Activated gamma-delta T cell treated with anti-CD3 and anti-CD28 coated beads, Interleukin-2, amount 50 U/mL, for 16 hours (primary cell): ENCODE data around the gene TMCO1.
"Not testable (repeated sequence)": the region's sequence is repeated elsewhere in the genome, so short reads cannot be mapped to it uniquely, and the experiment has no call there.

Experiments used
- DNase-seq: peaks from one replicate; pipeline ENCODE4 v3.0.0-alpha.2; 2020; ENCODE audit warnings: low read depth

Gene TMCO1

DNA sequence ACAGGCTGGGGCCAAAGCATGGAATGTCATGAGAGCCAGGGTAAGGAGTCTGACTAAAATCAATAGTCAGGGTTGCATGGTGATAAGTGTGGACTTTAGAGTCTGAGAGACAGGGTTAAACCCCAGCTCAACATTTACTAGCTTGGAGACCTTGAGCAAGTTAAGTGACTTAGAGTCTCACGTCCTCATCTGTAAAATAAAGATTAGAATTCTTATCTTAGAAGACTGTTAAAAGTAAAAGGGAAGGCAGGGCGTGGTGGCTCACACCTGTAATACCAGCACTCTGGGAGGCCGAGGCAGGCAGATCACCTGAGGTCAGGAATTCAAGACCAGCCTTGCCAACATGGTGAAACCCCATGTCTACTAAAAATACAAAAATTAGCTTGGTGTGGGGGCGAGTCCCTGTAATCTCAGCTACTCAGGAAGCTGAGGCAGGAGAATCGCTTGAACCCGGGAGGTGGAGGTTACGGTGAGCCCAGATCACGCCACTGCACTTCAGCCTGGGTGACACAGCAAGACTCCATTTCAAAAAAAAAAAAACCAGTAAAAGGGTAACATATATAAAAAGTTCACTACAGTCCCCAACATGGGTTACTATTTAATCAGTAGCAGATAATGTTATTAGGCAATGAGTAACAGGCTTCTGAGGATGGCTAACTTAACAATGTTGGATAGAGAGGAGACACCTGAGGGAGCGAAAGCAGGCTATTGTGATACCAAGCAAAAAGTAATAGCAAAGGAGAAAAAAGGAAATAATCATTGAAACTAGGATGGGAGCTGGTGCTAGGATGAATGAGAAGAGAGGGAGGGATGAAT, 20.8 kb downstream of the TMCO1 start:
- DNase-seq, result no peak

DNA sequence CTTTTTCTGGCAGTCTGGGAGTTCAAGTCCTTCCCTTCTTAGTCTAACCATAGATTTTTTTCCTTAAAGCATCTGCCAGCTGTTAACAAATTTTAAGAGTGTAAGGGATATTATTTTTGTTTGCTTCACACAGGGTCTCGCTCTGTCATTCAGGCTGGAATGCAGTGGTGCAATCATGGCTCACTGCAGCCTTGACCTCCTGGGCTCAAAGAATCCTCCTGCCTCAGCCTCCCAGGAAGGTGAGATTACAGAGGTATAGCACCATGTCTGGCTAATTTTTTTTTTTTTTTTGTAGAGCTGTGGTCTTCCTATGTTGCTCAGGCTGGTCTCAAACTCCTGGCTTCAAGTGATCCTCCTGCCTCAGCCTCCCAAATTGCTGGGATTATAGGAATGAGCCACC, 23.8 kb downstream of the TMCO1 start:
- not testable (repeated sequence) for DNase-seq

DNA sequence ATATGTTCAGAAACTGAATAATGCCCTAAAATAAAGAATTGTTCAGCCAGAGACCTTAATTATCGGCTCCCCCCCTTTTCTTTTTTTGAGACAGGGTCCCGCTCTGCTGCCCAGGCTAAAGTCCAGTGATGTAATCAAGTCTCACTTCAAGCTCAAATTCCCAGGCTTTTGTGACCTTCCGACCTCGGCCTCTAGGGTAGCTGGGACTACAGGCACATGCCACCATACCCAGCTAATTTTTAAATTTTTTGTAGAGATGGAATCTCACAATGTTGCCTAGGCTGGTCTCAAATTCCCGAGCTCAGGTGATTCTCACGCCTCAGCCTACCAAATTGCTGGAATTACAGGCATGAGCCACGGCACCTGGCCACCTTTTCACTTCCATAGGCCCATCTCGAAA, 26.5 kb downstream of the TMCO1 start:
- no peak for DNase-seq

DNA sequence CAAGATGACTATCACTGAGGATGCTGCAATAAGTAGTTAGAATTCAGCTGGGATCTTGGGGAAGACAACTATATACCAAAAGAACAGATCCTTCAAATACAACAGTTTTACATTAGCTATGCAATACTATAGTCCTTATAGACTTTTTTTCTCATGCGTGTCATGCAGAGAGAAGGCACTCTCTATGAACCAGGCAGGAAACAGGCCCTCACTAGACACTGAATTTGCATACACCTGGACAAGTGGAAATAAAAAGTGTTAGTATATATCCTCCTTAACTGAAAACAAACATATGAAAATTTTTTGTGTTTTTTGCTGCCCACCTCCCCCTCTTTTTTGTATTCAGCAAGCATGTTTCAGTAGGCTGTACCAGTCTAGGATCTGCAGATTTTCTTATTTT, 29.9 kb downstream of the TMCO1 start:
- no peak for DNase-seq

DNA sequence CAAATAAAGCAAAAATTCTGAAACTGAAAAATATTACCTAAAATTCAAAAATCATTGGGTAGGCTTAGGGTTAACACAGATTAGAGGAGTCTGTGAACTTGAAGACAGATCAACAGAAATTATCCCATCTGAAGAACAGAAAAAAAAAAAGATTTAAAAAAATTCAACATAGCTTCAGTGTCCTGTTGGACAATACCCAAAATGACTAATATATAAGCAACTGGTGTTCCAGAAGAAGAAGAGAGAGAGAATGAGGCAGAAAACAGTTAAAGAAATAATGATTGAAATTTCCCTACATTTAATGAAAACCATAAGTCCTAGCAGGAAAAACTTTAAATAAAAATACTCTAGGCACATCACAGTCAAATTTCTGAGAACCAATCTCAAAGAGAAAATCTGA, 31.5 kb downstream of the TMCO1 start:
- DNase-seq, result no peak

DNA sequence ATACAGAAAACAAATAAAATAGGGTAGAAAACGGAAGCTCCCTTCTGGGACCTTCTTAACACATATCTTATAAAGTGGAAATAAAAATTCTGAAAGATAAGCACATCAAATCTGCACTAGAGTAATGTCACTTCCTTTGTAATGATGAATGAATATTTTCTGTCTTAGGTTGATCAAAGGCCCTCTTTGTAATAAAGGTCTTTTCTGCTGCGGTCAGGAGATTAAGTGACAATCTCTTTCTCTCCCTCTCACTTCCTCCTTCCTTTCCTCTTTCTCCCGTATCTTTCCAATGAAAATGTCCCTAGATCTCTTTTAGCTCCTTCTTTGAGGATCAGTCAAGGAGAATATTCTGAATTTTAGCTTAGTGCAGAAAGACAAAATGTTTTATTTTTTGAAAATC, 33.8 kb downstream of the TMCO1 start:
- no peak for DNase-seq

DNA sequence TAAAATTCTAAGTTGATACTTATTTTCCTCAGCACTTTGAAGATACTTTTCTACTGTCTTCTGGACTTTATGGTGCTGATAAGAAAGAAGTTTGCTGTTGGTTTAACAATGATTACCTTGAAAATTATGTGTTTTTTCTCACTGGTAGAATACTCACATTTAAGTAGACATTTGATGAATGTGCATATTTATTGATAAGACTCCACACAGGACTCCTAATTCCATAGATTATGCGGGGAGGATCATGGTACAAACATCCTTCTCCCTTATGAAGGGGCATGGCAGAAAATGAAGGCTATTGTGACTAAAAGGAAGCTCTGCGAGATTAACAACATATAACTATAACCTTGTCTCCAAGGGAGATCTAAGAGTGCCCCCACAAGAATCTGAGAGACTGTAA, 41.8 kb downstream of the TMCO1 start:
- DNase-seq, result no peak

DNA sequence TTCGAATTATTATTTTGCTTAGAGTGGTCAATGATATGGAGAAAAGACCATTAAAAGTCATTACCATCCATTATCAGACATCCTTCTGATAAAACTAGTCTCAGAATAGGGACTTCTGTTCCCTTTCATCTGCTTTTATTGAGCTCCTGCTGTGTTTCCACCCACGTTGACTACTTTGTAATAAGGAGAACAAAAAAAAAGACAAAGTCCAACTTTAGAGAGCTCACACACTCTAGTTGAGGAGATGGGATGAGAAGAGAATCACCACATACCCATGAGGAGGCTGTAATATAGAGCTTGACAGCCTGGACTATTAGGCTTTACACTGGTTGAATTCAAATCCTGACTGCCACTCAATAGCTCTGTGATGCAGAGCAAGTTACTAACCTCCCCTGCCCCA, 42.5 kb downstream of the TMCO1 start:
- DNase-seq, result no peak

DNA sequence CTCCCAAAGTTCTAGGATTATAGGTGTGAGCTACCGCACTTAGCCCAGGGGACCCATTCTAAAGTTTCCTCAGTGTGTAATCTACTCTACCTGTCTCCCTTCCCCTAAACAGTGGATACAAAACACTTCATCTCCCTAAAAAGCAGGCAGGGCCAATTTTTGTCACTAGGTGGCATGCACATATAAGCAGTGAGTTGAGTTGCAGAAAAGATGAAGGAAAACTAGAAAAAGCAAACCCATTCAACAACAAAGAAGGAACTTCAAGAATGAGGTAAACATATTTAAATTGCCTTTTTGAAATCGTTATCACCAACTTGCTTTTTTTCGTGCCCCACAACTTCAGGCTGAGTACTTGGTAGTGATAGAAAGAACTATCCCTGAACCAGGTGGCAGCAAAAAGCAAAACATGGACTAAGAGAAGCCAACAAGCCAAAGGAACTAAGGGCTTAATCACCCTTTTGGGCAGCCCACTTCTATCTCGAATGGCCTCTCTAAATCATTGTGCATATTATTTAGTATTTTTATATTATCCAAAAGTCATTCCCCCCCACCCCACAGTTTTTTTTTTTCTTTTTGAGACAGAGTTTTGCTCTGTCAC, 50.7 kb downstream of the TMCO1 start:
- DNase-seq, result peak; percentile 9

DNA sequence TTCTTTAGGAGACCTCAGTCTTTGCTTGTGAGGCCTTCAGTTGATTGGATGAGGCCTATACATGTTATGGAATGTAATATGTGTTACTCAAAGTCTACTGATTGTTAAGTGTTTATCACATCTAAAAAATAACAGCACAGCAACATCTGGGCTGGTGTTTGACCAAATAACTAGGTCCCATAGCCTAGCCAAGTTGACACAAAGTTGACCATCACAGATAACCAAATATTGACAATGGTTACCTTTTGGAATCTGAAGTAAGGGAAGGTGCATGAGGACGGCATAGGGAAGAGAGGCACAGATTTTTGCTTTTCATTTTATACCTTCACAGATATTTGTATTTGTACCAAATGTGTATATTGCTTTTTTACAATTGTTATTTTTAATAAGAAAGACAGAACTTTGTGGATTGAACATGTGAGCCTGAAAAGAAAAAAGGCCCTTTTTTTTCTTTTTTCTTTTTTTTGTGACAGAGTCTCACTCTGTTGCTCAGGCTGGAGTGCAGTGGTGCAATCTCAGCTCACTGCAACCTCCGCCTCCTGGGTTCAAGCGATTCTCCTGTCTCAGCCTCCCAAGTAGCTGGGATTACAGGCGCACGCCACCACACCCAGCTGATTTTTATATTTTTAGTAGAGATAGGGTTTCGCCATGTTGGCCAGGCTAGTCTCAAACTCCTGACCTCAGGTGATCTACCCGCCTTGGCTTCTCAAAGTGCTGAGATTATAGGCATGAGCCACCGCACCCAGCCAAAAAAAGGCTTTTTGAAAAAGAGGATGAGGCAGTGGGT, 52.2 kb downstream of the TMCO1 start:
- not testable (repeated sequence) for DNase-seq

DNA sequence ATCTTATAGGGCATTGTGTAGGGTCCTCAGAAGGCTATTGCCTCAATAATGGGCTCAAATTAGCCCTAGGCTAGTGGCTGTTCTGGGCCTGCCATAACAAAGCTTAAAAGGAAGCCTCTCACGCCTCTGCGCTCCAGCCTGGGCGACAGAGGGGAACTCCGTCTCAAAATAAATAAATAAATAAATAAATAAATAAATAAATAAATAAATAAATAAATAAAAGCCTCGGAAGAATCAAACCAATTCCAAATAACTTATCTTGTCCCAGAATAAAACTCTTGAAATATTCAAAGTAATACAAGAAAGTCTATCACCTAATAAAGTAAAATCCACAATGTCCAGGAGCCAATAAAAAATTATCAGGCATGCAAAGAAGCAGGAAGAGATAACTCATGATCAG, 55.9 kb downstream of the TMCO1 start:
- no peak for DNase-seq

DNA sequence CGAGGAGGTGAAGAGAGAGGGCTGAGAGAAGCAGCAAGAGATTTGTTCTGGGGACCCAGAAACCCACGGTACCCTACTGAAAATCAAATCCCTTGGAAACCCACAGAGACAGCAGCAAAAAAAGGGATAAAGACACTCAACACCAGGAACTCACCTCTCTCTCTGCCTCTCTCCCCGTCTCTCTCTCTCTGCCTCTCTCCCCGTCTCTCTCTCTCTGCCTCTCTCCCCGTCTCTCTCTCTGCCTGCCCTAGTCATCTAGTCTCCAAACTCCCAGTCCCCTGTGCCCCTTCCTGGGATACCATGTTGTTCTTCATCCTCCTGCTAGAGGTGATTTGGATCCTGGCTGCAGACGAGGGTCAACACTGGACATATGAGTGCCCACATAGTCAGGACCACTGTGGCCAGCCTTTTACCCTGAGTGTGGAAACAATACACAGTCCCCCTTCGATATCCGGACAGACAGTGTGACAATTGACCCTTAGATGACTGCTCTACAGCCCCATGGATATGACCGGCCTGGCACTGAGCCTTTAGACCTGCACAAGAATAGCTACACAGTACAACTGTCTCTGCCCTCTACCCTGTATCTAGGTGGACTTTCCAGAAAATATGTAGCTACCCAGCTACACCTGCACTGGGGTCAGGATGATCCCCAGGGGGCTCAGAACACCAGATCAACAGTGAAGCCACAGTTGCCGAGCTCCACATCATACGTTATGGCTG, 60.5 kb downstream of the TMCO1 start:
- no peak for DNase-seq

DNA sequence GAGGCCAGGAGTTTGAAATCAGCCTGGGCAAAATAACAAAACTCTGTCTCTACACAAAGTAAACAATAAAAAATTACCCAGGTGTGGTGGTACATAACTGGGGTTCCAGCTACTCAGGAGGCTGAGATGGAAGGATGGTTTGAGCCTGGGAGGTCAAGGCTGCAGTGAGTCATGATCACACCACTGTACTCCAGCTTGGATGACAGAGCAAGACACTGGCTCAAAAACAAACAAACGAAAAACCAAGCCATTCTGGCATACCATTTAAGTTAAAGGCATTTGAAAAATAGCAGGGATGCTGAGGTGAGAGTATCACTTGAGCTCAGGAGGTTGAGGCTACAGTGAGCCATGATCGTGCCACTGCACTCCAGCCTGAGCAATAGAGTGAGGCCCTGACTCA, 65.0 kb downstream of the TMCO1 start:
- no peak for DNase-seq

DNA sequence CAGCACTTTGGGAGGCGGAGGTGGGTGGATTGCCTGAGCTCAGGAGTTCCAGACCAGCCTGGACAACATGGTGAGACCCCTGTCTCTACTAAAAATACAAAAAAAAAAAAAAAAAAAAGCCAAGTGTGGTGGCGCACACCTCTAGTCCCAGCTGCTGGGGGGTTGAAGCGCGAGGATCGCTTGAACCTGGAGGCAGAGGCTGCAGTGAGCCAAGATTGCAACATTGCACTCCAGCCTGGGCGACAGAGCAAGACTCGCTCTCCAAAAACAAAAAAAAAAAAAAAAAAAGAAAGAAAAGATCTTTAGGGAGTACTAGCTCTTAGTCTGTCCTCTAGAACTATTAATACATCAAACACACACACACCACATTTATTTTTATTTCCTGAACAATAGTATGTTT, 66.7 kb downstream of the TMCO1 start:
- DNase-seq, result not testable (repeated sequence)

DNA sequence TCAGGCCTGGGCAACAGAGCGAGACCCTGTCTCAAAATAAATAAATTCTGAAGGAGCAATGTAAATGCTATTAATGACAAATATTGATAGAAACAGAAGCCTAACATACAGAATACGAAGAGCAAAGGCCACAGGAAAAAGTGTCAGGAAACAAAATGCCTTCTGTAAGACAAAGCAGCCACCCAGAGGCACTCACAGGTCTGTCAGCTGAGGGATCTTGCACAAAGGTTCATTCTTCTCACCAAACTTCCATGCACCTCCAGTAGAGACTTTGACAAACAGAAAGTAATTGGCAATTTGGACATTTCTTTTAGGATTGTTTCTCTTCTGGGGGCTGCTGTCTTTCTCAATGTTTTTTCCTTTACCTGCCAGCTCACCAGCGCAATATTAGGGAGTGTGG, 69.1 kb downstream of the TMCO1 start:
- no peak for DNase-seq

DNA sequence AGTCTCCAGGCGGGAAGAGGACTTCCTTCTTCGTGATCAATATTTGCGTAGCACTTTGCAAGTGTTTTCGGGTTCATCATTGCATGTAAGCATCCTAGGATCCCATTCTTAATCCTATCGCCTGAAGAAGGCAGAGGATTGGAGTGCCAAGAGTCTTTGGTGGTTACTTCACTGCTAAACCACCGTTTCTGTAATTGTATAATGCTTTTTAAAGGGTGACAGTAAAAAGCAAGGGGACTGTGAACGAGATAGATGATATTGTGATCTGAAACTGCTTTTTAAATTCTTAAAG, 70.0 kb downstream of the TMCO1 start:
- DNase-seq, result no peak

DNA sequence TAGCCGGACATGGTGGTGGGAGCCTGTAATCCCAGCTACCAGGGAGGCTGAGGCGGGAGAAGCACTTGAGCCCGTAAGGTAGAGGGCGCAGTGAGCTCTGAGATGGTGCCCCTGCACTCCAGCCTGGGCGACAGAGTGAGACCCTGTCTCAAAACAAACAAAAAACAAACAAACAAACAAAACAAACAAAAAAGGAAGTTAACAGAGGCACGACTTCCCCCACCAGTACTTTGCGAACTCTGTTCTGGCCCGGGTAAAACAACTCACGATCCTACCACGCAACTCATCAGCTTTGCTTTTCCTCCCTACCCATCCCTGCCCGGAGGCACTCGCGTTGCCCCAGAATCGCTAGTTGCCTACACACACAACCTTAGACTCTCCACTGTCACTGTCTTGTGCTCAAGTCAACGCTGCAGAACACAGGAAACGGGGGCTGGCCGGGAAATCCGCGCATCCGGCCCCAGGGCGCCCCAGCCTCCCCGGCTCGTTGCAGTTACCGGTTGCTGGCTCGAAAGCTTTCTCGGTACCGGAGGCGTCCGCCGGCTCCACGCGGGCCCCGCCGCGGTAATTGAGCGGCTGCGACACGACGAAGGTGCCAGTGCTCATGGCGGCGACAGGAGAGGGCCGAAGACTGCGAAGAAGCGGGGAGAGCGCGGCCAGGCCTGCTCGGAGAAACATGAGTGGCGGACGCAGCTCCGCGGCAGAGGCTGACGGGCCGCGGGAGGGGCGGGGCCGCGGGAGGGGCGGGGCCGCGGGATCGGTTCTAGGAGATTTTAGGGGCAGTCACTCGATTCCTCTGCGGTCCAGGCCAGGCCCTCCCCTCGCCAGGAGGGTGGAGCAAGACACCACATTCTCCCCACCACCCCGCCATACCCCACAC, 70.5 kb downstream of the TMCO1 start, which contains the start of gene ALDH9A1:
ALDH9A1 (minus strand) TSS at position 682 of the 880 bp plus-strand sequence; CDS start at position 678, 4 bp downstream.
- peak; percentile 72 for DNase-seq

DNA sequence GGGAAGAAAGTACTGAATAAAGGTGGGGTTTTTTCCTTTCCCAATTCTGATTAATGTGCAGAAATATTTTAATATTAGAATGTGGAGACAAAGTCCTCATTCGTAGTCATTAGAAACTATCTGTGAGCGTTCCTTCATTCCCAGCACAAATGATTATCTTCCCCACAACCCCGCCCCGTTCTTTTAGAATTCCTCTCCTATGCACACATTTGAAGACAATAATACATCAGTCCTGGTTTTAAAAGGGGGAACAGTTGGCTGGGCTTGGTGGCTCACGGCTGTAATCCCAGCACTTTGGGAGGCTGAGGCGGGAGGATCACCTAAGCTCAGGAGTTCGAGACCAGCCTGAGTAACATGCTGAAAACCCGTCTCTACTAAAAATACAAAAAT, 71.2 kb downstream of the TMCO1 start:
- DNase-seq, result no peak

DNA sequence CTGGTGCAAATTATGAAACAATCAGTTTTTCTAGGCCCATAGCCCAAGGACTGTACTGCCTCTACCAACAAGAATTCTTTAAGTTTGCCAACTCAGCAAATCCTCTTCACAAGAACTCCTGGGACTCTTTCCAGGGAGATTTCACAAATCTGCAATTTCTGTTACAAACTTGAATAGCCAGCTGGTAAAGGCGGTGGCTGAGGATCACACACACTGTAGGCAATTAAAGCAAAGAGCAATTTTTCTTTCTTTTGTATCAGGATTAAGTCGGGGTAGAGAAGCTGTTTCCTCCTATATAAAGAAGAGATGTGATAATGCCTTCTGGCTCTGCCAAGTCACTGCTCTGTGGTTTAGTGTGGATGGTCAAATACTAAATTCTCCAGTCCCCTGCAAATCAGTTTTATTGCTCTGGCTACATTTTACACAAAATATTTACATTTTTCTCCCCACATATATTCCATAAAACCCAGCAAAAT, 72.0 kb downstream of the TMCO1 start:
- DNase-seq, result no peak

DNA sequence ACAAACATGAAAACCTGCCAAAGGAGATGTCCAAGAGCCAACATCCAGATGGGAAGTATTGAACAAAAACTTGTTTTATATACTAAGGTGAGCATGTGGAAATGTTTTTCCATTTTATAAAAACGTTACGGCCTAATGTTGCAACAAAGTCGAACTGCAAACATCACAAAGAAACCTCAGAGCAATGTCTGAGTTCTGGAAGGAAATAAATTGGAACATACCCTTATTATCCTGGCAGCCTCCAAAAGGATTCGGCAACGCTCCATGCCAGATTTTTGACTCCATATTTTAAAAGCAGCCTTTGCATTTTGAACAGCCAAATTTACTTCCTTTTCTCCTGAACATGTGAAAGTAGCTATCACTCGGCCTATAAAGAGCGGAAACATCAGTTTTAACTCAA, 73.6 kb downstream of the TMCO1 start:
- DNase-seq, result no peak

DNA sequence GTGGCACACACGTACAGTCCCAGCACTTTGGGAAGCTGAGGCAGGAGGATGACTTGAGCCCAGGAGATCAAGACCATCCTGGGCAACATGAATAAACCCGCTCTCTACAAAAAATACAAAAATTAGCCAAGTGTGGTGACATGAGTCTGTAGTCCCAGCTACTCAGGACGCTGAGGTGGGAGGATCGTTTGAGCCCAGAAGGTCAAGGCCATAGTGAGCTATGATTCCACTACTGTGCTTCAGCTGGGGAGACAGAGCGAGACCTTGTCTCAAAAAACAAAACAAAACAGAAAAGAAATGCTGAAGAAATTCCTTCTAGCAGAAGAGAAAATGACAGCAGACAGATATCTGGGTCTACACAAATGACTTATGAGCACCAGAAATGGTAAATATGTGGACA, 80.6 kb downstream of the TMCO1 start:
- no peak for DNase-seq
